ENCODE results near the gene TAF4.
"Not testable (repeated sequence)": the region's sequence is repeated elsewhere in the genome, so short reads cannot be mapped to it uniquely, and the experiment has no call there.

The TAF4 gene, protein sequence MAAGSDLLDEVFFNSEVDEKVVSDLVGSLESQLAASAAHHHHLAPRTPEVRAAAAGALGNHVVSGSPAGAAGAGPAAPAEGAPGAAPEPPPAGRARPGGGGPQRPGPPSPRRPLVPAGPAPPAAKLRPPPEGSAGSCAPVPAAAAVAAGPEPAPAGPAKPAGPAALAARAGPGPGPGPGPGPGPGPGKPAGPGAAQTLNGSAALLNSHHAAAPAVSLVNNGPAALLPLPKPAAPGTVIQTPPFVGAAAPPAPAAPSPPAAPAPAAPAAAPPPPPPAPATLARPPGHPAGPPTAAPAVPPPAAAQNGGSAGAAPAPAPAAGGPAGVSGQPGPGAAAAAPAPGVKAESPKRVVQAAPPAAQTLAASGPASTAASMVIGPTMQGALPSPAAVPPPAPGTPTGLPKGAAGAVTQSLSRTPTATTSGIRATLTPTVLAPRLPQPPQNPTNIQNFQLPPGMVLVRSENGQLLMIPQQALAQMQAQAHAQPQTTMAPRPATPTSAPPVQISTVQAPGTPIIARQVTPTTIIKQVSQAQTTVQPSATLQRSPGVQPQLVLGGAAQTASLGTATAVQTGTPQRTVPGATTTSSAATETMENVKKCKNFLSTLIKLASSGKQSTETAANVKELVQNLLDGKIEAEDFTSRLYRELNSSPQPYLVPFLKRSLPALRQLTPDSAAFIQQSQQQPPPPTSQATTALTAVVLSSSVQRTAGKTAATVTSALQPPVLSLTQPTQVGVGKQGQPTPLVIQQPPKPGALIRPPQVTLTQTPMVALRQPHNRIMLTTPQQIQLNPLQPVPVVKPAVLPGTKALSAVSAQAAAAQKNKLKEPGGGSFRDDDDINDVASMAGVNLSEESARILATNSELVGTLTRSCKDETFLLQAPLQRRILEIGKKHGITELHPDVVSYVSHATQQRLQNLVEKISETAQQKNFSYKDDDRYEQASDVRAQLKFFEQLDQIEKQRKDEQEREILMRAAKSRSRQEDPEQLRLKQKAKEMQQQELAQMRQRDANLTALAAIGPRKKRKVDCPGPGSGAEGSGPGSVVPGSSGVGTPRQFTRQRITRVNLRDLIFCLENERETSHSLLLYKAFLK

DNA sequence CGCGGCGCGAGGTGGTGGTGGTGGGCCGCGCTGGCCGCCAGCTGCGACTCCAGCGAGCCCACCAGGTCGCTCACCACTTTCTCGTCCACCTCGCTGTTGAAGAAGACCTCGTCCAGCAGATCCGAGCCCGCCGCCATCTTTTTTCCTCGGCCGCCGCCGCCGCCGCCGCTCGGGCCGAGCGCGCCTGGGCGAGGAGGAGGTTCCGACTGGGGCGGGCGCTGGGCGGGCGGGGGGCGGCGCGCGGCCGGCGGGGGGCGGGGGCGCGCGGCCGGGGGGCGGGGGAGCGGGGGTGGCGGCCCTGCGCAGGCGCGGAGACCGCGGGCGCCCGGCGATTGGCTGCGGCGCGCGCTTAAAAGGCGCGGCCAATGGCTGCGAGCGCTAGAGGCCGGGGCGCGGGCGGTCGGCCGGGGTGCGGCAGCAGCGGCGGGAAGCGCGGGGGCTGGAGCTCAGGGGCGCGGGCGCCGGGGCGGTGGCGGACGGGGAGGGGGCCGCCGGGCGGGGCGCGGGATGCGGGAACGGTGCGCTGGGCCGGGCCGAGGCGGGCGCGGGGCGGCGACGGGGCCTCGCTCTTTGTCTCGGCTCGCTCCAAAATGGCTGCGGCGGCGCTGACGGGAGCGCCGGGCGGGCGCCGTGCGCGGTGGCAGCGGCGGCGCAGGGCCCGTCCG is at the start of gene TAF4:
TSS of gene TAF4 (minus strand) at position 208 of the 665 bp plus-strand sequence. CDS start at position 137, 71 bp downstream.
- peak; percentile 72 for DNase-seq

DNA sequence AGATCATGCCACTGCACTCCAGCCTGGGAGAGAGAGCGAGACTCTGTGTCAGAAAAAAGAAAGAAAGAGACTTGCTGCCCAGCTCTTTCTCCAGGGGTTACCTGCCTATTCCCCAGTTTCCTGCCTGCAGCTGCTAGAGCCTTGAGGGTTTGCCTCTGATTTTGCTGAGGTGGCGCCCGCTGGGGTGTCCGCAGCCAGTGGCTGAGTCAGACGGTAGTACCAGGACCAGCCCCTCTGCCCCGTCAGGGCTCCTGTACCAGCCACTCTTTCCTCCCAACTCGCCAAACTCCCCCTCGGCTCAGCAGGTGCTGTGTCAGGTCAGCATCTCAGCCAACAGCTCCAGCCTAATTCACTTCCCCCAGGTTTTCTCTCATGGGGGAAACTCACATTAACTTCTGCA is 49.2 kb upstream of the TAF4 start:
- no peak for DNase-seq

DNA sequence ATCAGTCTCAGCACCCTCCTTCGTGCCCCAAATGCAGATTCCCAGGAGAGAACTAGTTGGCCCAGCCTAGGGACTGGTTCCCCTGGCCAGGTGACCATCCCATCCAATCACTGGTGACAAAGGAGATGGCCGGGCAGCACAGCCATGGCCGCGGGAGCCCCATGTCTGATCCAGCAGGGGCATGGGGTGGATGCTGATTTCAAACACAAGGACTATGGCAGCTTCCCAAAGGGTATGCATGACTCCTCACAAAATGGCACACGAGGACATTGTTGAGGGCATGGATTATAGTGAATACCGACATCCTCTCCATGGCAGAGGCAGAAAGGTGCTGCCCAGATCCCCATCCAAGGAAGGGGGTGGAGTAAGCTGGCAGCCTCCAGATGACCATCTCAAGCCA is 46.7 kb upstream of the TAF4 start:
- no peak for DNase-seq

DNA sequence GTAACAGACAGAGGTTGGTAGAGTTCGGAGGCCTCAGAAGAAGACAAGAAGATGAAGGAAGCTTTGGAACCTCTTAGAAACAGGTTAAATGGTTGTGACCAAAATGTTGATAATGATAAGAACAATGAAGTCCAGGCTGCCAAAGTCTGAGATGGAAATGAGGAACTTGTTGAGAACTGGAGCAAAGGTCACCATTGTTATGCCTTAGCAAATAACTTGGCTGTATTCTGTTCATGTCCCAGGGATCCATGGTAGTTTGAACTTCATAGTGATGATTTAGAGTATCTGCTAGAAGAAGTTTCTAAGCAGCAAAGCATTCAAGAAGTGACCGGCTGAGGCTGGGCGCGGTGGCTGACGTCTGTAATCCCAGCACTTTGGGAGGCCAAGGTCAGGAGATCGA is 45.5 kb upstream of the TAF4 start:
- DNase-seq, result no peak

DNA sequence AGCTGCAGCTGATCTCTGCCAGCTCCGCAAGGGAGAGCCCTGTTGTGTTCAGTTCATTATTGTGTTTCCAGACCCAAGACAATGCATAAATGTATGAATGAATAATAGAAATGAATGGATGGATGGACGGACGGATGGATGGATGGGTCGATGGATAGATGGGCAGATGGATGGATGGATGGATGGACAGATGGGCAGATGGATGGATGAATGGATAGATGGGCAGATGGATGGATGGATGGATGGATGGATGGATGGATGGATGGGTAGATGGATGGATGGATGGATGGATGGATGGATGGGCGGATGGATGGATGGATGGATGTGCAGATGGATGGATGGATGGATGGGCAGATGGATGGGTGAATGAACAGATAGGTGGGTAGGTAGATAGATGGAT is 39.9 kb upstream of the TAF4 start:
- no peak for DNase-seq

GRCh38 chr20:62104791-62105345 is 39.2 kb upstream of the TAF4 start:
- peak; percentile 12 for DNase-seq

DNA sequence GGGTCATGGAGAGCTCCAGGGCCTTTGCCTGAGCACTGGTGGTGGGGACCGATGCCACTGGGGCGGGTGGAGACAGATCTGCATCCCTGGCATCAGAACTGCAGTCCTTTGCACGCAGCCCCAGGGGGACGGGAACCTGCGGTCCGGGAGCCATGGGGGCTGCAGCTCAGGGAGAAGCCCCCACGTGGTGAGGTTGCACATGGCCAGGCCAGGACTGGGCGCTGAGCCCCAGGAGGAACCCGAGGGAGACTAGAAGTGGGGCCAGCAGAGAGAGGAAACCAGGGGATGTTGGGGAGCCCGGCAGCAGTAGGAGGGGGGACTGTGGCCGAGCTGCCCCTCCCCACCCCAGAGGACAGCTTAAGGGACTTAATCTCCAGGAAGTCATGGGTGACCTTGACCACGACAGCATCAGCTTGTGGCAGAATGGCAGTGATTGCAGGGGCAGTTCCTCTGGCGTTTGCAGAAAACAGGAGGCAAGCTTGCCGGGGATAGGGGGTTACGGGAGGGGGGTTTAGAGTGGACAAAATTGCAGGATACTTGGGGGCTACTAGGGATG is 38.6 kb upstream of the TAF4 start:
- no peak for DNase-seq

DNA sequence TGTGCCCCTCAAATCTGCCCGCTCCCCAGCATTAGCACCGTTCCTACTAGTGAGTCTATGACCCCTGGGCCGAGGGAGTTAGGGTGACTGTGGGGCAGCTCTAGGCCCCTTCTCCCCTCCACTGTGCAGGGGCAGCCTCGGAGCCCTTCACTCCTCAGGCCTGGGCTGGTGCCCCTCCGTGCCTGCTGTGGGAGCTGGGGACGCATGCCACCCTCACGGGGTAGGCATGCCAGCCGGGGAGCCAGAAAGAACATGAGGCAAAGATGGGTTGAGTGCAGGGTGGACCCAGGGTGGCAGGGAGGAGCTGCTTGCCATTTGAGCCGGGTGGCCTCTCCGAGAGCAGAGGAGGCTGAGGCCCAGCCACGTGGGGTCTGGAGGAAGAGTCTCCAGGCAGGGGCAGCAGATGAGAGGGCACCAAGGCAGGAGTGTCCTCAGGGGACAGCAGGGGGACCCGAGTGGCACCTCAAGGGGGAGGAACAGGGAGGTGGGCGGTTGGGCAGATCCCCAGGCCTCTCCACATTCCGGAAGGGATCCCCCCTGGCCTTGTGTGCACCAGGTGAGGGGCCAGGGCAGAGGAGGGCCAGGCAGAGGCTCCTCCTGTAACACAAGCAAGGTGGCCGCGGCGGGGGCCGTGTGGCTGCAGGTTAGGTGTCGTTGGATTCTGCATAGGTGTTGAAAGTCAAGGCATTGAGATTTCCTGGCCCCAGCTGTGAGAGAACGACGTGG is 38.0 kb upstream of the TAF4 start:
- no peak for DNase-seq

DNA sequence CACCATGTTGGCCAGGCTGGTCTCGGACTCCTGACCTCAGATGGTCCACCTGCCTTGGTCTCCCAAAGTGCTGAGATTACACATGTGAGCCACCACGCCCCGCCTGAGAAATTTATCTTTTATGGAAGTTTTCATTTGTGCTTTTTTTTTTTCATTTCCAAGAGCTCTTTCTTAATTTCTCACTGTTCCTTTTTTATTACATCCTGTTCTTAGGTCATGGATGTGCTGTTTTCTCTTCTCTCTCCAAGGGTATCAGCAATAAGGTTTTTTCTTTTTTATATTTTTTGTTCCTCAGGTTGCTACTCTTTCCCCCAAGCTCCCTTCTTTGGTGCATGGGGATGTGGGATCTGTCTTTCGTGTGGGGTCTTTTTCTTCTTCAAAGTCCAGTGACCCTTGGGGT is 35.4 kb upstream of the TAF4 start:
- DNase-seq, result no peak

DNA sequence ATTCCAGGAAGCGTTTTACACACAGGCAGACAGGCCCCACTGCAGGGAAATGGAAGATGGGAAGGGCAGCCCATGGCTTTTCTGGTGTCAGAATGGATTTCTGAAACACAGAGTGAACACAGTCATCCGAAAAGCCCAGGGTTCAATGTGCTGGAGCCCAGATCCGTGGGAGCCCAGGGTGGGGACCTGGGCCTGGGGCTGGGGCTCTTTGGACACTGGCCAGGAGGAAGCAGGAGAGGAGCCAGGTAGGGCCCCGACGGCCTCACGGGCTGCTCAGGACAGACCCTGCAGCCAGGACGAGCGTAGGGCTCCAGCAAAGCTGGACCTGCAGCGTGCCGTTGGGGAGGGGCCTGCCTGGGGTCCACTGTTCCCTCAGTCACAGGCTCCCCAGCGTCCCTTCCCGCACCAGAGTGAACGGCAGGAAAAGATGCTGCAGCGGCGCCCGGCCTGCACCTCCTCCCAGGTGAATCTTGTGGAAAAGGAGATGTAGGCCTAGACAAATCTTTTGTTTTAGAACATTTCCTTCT is 32.3 kb upstream of the TAF4 start:
- DNase-seq, result no peak

DNA sequence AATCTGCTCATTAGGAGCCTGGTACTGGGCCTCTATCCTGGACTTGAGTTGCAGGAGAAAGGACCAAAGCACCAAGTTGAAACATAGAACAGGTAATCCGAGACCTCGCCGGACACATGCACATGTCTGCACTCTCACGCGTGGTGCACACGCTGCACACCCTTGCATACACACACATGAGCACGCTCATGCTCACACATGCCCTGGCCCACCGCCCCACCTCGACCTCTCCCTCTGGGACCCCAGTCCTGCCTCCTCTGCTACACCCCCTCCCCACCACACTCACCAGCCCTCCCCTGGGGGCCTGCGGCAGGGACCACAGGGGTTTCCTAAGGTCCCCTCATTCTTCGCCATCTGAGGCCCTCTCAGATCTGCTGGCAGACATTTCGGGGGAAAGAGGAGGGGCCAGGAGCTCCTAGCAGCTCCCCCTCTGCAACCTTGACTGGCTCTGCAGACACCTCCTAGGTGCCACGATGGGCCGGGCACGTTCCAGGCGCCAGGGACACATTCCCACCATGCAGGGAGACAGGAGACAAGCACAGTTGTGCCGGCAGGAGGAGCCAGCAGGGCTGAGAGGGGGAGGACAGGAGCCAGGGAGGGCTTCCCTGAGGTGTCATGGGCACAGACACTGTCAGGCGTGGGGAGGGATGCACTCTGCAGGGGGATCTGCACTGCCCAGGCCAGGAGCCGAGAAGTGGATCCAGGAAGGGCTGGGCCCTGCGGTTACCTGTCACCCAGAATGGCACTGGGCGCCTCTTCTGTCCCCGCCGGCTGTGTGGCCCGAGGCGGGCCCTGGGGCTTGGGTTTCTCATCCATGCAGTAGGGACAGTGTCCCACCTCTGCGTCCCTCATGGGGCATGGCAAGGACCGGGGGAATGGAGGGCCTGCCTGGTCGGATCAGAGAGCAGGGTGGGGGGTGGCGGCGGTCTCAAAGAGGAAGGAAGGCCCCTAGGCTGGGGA is 31.0 kb upstream of the TAF4 start:
- no peak for DNase-seq

DNA sequence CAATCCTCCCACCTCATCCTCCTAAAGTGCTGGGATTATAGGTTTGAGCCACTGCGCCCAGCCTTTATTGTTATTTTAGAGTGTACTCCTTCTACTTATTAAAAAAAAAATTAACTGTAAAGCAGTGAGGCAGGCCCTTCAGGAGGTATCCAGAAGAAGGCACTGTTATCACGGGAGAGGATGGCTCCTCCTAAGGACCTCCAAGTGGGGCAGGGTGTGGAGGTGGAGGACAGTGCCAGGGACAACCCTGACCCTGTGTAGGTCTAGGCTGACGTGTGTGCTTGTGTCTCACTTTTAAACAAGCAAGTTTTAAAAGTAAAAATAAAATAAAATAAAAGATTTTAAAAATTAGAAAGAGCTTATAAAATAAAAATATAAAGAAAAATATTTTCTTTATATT is 23.7 kb upstream of the TAF4 start:
- no peak for DNase-seq

DNA sequence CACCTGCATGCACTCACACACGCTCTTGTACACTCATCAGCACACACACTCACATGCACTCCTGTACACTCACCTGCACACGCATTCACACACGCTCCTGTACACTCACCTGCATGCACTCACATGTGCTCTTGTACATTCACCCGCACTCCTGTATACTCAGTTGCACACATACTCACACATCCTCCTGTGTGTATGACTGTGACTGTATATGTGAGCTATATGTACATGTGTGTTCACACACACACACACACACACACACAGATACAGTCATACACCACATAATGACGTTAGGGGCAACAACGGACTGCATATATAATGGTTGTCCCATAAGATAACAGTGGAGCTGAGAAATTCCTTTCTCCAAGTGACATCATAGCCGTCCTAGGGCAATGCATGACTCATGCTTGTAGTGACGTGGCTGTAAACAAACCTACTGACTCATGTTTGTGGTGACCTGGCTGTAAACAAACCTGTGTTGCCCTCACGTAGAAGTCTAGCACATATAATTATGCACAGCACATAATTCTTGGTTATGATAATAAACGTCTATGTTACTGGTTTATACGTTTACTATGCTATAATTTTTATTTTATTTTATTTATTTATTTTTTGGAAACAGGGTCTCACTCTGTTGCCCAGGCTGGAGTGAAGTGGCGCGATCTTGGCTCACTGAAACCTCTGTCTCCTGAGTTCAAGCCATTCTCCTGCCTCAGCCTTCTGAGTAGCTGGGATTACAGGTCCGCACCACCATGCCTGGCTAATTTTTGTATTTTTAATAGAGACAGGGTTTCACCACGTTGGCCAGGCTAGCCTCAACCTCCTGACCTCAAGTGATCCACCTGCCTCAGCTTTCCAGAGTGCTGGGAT is 22.8 kb upstream of the TAF4 start:
- peak; percentile 96 for DNase-seq

DNA sequence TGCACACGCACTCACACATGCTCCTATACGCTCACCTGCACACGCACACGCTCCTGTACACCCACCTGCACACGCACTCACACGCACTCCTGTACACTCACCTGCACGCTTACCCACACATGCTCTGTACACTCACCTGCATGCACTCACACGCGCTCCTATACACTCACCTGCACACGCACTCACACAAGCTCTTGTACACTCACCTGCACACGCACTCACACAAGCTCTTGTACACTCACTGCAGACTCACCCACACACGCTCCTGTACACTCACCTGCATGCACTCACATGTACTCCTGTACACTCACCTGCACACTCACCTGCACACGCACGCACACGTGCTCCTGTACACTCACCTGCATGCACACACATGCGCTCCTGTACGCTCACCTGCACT is 22.0 kb upstream of the TAF4 start:
- DNase-seq, result no peak

DNA sequence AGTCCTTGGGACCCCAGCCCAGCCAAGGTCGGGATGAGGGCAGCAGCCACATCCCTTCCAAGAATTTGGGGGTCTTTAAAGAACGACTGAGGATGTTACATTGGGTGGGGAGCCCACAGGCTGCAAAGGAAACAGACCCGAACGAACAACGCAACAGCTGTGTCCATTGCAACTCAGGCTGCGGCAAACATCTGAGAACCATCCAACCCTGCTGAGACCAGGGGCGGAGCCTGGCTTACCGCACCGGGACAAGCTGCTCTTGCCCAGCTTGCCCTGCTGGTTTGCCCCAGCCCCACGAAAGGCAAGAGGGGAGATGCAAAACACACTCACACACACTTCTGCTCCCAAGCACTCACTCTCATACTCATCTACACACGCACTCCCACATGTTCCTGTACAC is 21.5 kb upstream of the TAF4 start:
- DNase-seq, result no peak

GRCh38 chr20:62085206-62085605 is 19.5 kb upstream of the TAF4 start:
- DNase-seq, result no peak

DNA sequence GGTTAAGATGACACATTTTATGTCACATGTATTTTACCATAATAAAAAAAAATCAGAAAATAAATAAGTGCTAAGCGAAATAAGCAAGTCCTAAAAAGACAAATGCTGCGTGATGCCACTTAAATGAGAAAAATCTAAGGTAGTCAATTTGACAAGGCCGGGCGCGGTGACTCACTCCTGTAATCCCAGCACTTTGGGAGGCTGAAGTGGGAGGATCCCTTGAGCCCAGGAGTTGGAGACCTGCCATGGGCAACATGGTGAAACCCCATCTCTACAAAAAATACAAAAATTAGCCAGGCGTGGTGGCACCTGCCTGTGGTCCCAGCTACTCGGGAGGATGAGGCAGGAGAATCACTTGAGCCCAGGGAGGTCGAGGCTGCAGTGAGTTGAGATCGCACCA is 18.5 kb upstream of the TAF4 start:
- DNase-seq, result not testable (repeated sequence)

- DNase-seq, result no peak
Measured at GRCh38 chr20:62083312-62083711, 17.6 kb upstream of the TAF4 start.

Data from HCEC 1CT (cell line).